Lower leg skin (tissue), 3 donors: ENCODE data around the gene SLC38A11.

Source experiments
- CTCF ChIP-seq, 3 donors: fragments of 450-650 bp; IDR thresholded peaks; one replicate each; pipeline ENCODE4 v1.5.1; 2016; ENCODE audit warnings: antibody characterized with exemption in 3 of 3, mild to moderate bottlenecking in 3 of 3, moderate library complexity in 2 of 3
- POLR2A ChIP-seq, 2 donors: fragments of 450-650 bp; IDR thresholded peaks; one replicate each; pipeline ENCODE4 v1.6.1; 2016 to 2017; ENCODE audit warnings: antibody characterized with exemption in 2 of 2, mild to moderate bottlenecking in 1 of 2, moderate library complexity in 1 of 2

- no peak for TF ChIP-seq CTCF (IDR thresholded peaks at IDR 0.05)
- TF ChIP-seq POLR2A (IDR thresholded peaks at IDR 0.05) = no peak
Measured at GRCh38 chr2:164879901-164880535, 75.3 kb downstream of the SLC38A11 start.
